GM12892 (cell line): ENCODE data around the gene ASAH2.

ENCODE experiments used
- POLR2A ChIP-seq: IDR thresholded peaks from 2 replicates; pipeline ENCODE4 v1.6.1; 2011; ENCODE audit warnings: low read depth, low read length, control low read depth
- POLR2AphosphoS5 ChIP-seq: IDR thresholded peaks from 2 replicates; pipeline ENCODE4 v1.6.1; 2011; ENCODE audit warnings: low read depth, low read length, control low read depth
- TAF1 ChIP-seq: IDR thresholded peaks from 2 replicates; pipeline ENCODE4 v1.6.1; 2011; ENCODE audit warnings: low read depth, mild to moderate bottlenecking, control low read depth, low read length, borderline replicate concordance

- TF ChIP-seq TAF1 (no peak), POLR2AphosphoS5 (no peak), POLR2A (no peak)
These were observed 42.4 kb upstream of the ASAH2 start for GRCh38 chr10:50293513-50294313.
